Prostate gland (tissue), 2 donors: ENCODE data around the gene UVSSA. TPM values are rescaled to one million over a fixed set of nuclear protein-coding genes. Genes with fewer than 3 reads are reported as not detected.

Experiments
- DNase-seq: peaks from one replicate; pipeline ENCODE4 v3.0.0-alpha.2; 2019; ENCODE audit warnings: low spot score
- H3K27ac ChIP-seq, 2 donors: fragments of 200-600 bp; sonication (generic); 2 replicates each; pipeline ENCODE4 v1.5.1; 2017 to 2019
- H3K27me3 ChIP-seq: fragments of 200-600 bp; sonication (generic); replicated peaks from 2 replicates; pipeline ENCODE4 v1.5.1; 2019; ENCODE audit not compliant: insufficient read depth
- H3K36me3 ChIP-seq, 2 donors: fragments of 200-600 bp; sonication (generic); 1 replicate in 1 of 2; 2 replicates in 1 of 2; pipeline versions ENCODE4 v1.5.1 to v1.8.1; 2017 to 2019
- H3K4me1 ChIP-seq: fragments of 200-600 bp; sonication (generic); replicated peaks from 2 replicates; pipeline ENCODE4 v1.5.1; 2019
- H3K4me3 ChIP-seq, 2 donors: fragments of 200-600 bp; sonication (generic); 2 replicates each; pipeline ENCODE4 v1.5.1; 2017 to 2019
- H3K9me3 ChIP-seq: fragments of 200-600 bp; sonication (generic); 2 replicates; pipeline ENCODE4 v1.5.1; 2017
- CTCF ChIP-seq, 4 experiments: fragments of 200-600 bp in 2 of 4; fragments of 450-650 bp in 2 of 4; sonication (generic) in 2 of 4; IDR thresholded peaks; 1 replicate in 3 of 4; 2 replicates in 1 of 4; pipeline ENCODE4 v1.5.1; 2016 to 2019; ENCODE audit warnings: antibody characterized with exemption in 4 of 4, mild to moderate bottlenecking in 2 of 4, moderate library complexity in 2 of 4
- POLR2A ChIP-seq: fragments of 450-650 bp; IDR thresholded peaks from one replicate; pipeline ENCODE4 v1.6.1; 2016; ENCODE audit warnings: antibody characterized with exemption, mild to moderate bottlenecking
- POLR2AphosphoS5 ChIP-seq: sonication (generic); formaldehyde crosslinking; IDR thresholded peaks from one replicate; pipeline ENCODE4 v1.6.1; 2017; ENCODE audit warnings: antibody characterized with exemption
- WGBS: methylation state at CpG from one replicate; pipeline ENCODE4 v1.1.5; 2018; 5-methylcytosine and 5-hydroxymethylcytosine counted together
- intact Hi-C: fragments of 100-400 bp; cut with DNase I; formaldehyde crosslinking; loops from one replicate; pipeline ENCODE4 v1.14.2; 2022
- total RNA-seq, 2 donors: library from RNA; depleted of rRNA; stranded (reverse); fragments of >200 nt; gene quantifications; one replicate each; pipeline ENCODE4 v1.1.0, GENCODE V29; 2016

UVSSA gene
- total RNA-seq, 2 donors from 2014 or later = 20.8 to 47.9 TPM

GRCh38 chr4:1414831-1415680 is 68.0 kb downstream of the UVSSA start:
- no peaks in the 10 kb centered on the region for H3K36me3 ChIP-seq
- intact Hi-C loops = no loop called here
- TF ChIP-seq POLR2A = no peak
- TF ChIP-seq CTCF (IDR thresholded peaks at IDR 0.05) = no peak
- no peak for TF ChIP-seq POLR2AphosphoS5
- no peaks in the 10 kb centered on the region for H3K4me1 ChIP-seq
- H3K27me3 ChIP-seq = peaks cover 43% of the 10 kb centered on the region
- no peak overlapping the region for H3K27ac ChIP-seq
- H3K9me3 ChIP-seq = no peaks in the 10 kb centered on the region
- DNase-seq = peak; percentile 3
- H3K4me3 ChIP-seq = no peak overlapping the region
- 56% methylated on average over 40 of the region's 75 CpGs for WGBS

DNA sequence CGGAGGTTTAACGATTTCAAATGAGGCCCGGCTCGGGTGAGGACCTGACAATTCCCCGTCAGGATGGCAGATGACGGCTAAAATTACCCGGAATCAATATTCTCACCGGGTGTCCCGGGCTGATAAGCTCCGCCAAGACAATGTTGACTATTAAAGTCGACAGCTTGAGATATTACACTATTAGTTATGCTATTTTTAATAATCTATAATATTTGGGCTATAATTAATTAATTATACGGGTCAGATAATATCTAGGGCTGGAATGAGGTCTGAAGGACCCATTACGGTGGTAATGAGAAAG is 68.6 kb downstream of the UVSSA start:
- Histone ChIP-seq H3K9me3 (no peaks in the 10 kb centered on the region), H3K27me3 (peaks cover 43% of the 10 kb centered on the region), H3K36me3 (no peaks in the 10 kb centered on the region), H3K4me3 (no peak overlapping the region), H3K4me1 (no peaks in the 10 kb centered on the region), H3K27ac (no peak overlapping the region)
- intact Hi-C loops = no loop called here
- WGBS = 62% methylated on average over 13 of the region's 13 CpGs
- TF ChIP-seq POLR2AphosphoS5 (no peak), CTCF (IDR thresholded peaks at IDR 0.05) (no peak)
- DNase-seq = no peak

GRCh38 chr4:1416051-1416947 is 69.3 kb downstream of the UVSSA start:
- H3K27ac ChIP-seq = no peak overlapping the region
- H3K4me3 ChIP-seq = no peak overlapping the region
- H3K4me1 ChIP-seq = no peaks in the 10 kb centered on the region
- TF ChIP-seq CTCF (IDR thresholded peaks at IDR 0.05) (no peak), POLR2A (no peak), POLR2AphosphoS5 (no peak)
- H3K36me3 ChIP-seq = no peaks in the 10 kb centered on the region
- DNase-seq = no peak
- no peaks in the 10 kb centered on the region for H3K9me3 ChIP-seq
- 56% methylated on average over 25 of the region's 27 CpGs for WGBS
- intact Hi-C loops = no loop called here
- peaks cover 41% of the 10 kb centered on the region for H3K27me3 ChIP-seq

GRCh38 chr4:1416948-1417260 is 69.9 kb downstream of the UVSSA start:
- Histone ChIP-seq H3K9me3 (no peaks in the 10 kb centered on the region), H3K27me3 (peaks cover 36% of the 10 kb centered on the region), H3K4me3 (no peak overlapping the region), H3K27ac (no peak overlapping the region), H3K36me3 (no peaks in the 10 kb centered on the region), H3K4me1 (no peaks in the 10 kb centered on the region)
- TF ChIP-seq CTCF (IDR thresholded peaks at IDR 0.05) (no peak), POLR2A (no peak), POLR2AphosphoS5 (no peak)
- 40% methylated on average over 3 of the region's 7 CpGs for WGBS
- DNase-seq = peak; percentile 3
- intact Hi-C loops = no loop called here
